ENCODE measurements around the gene TMOD1. TPM values are rescaled to one million over a fixed set of nuclear protein-coding genes. Genes with fewer than 3 reads are reported as not detected.

Gene TMOD1
- total and polyA plus RNA-seq, 10 of the 15 experiments (the other 5 are each of a cell fraction or from before 2014, with no cell fraction given), result 4.0 to 44.1 (median 15.4) TPM

DNA sequence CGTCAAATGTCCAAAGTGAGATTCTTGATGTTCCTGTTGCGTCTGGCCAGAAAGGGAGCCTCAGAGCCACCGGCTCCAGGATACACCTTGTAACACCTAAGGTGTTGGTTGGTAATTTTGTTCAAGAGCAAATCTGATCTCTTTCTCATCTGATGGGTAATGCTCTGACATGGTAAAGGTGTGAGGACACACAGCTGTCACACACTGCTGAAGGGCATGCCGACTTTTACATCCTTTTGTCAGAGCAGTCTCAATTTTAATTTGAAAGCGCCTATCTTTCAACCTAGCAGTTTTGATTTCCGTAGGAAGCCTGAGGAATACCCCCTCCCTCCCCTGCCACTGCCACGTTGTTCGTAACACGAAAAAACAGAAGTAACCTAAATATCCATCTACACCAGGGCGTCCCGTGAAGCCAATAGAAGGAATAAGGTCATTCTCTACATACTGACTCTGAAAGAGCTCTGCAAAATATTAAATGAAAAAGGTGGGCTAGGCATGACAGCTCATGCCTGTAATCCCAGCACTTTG lies 74.3 kb downstream of the TMOD1 start:
- DNase-seq (ENCODE audit: low read depth, low spot score) (no peak), FAIRE-seq (no peak), ATAC-seq (no peak)
- Histone ChIP-seq H3K4me2 (ENCODE audit: control insufficient read depth, insufficient read depth) (peak overlapping the region; percentile 19; the same call in 1 of the 2 replicates), H3K4me3 (no peak overlapping the region), H3K79me2 (ENCODE audit: control insufficient read depth, insufficient read depth, low read length) (no peaks in the 10 kb centered on the region), H3K4me1 (ENCODE audit: control insufficient read depth, insufficient read depth, low read length) (no peaks in the 10 kb centered on the region), H3K9ac (ENCODE audit: control insufficient read depth, insufficient read depth, low read length) (no peak overlapping the region), H3K27me3 (replicated peaks in 1 of 2; ENCODE audit: control insufficient read depth in 2 of 2, insufficient read depth in 2 of 2, low read length in 1 of 2) (no peaks in the 10 kb centered on the region), H3K9me3 (replicated peaks; ENCODE audit: control insufficient read depth, insufficient read depth, low read length) (no peaks in the 10 kb centered on the region; the same call in 1 of the 3 replicates), H2AFZ (ENCODE audit: control insufficient read depth, low read depth, low read length) (no peak overlapping the region), H4K20me1 (ENCODE audit: control insufficient read depth, insufficient read depth) (no peaks in the 10 kb centered on the region), H3K36me3 (ENCODE audit: control insufficient read depth in 2 of 2, insufficient read depth in 2 of 2, low read length in 1 of 2) (peaks cover 3% of the 10 kb centered on the region in 2 experiments; a peak in 2 of 4 replicates), H3K27ac (ENCODE audit: control insufficient read depth, insufficient read depth) (no peak overlapping the region)
- TF ChIP-seq, protein P1, sequence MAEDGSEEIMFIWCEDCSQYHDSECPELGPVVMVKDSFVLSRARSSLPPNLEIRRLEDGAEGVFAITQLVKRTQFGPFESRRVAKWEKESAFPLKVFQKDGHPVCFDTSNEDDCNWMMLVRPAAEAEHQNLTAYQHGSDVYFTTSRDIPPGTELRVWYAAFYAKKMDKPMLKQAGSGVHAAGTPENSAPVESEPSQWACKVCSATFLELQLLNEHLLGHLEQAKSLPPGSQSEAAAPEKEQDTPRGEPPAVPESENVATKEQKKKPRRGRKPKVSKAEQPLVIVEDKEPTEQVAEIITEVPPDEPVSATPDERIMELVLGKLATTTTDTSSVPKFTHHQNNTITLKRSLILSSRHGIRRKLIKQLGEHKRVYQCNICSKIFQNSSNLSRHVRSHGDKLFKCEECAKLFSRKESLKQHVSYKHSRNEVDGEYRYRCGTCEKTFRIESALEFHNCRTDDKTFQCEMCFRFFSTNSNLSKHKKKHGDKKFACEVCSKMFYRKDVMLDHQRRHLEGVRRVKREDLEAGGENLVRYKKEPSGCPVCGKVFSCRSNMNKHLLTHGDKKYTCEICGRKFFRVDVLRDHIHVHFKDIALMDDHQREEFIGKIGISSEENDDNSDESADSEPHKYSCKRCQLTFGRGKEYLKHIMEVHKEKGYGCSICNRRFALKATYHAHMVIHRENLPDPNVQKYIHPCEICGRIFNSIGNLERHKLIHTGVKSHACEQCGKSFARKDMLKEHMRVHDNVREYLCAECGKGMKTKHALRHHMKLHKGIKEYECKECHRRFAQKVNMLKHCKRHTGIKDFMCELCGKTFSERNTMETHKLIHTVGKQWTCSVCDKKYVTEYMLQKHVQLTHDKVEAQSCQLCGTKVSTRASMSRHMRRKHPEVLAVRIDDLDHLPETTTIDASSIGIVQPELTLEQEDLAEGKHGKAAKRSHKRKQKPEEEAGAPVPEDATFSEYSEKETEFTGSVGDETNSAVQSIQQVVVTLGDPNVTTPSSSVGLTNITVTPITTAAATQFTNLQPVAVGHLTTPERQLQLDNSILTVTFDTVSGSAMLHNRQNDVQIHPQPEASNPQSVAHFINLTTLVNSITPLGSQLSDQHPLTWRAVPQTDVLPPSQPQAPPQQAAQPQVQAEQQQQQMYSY (CRISPR knock-in tag; IDR thresholded peaks at IDR 0.05), result no peak
- no peak for TF ChIP-seq POLR2AphosphoS2 (IDR thresholded peaks at IDR 0.05; ENCODE audit: low read depth, low read length)
- TF ChIP-seq, protein P2, sequence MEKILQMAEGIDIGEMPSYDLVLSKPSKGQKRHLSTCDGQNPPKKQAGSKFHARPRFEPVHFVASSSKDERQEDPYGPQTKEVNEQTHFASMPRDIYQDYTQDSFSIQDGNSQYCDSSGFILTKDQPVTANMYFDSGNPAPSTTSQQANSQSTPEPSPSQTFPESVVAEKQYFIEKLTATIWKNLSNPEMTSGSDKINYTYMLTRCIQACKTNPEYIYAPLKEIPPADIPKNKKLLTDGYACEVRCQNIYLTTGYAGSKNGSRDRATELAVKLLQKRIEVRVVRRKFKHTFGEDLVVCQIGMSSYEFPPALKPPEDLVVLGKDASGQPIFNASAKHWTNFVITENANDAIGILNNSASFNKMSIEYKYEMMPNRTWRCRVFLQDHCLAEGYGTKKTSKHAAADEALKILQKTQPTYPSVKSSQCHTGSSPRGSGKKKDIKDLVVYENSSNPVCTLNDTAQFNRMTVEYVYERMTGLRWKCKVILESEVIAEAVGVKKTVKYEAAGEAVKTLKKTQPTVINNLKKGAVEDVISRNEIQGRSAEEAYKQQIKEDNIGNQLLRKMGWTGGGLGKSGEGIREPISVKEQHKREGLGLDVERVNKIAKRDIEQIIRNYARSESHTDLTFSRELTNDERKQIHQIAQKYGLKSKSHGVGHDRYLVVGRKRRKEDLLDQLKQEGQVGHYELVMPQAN (conservative IDR thresholded peaks at IDR 0.05), result no peak
- intact Hi-C loops (cut with micrococcal nuclease; ENCODE audit: unreplicated experiment), result no loop called here
- WGBS (ENCODE audit: insufficient coverage, insufficient replicate concordance, low lambda C conversion rate, missing lambda C conversion rate), result 53% methylated on average over 11 of the region's 11 CpGs
- in situ Hi-C loops (cut with MboI), result no loop called here
- SMC1A ChIA-PET (ENCODE audit: uncharacterized antibody, unreplicated experiment), result interaction anchor here (0.6 to 1.0 kb wide), 3 partner anchors 12 to 1530 kb away, joined by 3 read pairs; no protein-coding TSS in a partner anchor
- no TSS peak for BruUV-seq (replicated peaks)
- RAD21 ChIA-PET (ENCODE audit: unreplicated experiment), result interaction anchor here (0.6 kb wide), 1 partner anchor 1108 kb away, joined by 3 read pairs; no protein-coding TSS in a partner anchor
- POLR2A ChIA-PET, result no interaction called here
- CTCF ChIA-PET, result interaction anchor here (0.6 to 2.3 kb wide), 3 partner anchors 23 to 107 kb away, joined by 4 to 11 read pairs (median 4); no protein-coding TSS in a partner anchor
